ENCODE measurements around the gene CAMSAP1.
A peak's percentile ranks its signal among the peaks of the same experiment; 100 is the strongest.

Gene CAMSAP1

DNA sequence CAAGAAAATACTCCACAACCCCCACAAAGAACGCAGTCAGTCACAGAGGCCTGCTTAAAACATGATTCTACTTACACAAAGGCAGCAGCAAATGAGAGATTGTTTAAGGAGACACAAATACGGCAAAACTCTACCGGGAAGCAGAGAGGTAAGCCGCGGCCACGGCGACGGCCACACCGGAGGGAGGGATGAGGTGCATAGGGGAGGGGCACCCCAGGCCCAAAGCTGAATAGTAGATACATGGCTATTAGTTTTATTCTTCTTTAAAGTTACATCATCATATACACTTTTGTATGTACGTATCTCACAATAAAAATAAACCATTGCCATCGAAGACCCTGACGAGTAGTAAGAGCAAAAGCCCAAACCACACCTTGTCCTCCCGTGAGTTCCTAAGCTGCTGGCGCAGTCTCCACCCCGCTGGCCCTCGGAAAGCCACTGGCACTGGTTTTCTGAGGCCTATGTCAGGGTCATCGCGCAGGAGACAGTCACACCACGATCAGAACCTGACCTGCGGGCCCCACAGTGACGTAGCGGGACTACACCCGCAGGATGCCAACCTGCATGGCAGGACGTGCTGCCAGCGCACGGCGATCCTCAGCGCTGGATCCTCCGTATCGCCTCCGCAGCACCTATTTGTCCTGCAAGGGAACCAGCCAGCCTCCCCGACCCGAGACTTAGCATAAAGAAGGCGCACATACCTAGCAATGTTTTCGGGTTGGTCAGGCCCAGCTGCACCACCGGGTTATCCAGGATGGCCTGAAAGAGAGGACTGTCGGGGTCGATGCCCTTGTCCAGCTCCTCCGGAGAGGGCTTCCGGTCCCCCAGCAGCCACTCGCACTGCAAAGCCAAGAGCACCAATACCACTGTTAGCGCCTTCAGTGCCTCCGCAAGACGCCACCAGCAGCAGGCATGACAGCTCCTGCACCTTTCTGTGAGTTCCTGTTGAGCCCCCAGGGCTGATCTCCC lies 30.5 kb upstream of the CAMSAP1 start:
- DNase-seq: no peak

DNA sequence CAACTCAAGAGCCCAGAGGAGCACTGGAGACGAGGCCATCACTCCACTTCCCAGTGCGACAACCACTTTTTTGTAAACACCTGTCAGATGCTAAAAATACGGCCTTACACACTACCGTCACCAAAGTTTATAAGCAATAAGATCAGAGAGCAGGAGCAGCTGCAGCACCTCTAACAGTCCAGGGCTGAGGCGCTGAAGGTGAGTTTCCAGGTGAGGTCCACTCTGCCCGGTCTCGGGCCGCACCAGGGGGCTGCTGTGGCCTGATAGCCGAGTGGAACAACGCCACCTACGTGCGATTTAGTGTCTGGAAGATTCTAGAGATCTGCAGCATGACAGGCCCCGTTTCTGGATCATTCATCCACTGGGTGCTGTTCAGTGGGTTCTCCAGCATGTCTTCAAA lies 25.8 kb upstream of the CAMSAP1 start:
- no peak for DNase-seq

DNA sequence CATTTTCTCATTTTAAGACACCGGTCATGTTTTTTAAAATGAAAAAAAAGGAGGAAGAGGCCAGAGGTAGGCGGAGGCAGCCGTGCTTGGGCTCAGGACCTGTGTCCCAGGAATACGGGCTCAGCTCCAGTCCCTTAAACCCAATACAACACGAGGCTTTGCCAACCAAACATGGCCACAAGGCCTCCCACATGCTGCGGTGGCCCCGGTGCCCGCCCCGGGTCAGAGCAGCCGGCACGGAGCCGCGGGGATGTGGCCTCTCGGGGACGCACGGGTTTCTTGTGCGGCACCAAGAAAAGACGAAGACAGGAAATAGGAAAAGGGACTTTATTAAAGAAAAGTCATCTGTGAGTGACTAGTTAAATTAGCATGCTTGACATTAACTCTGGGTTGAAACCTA lies 25.3 kb upstream of the CAMSAP1 start:
- no peak for DNase-seq

- DNase-seq: no peak
Measured at GRCh38 chr9:135931349-135931820, 24.0 kb upstream of the CAMSAP1 start.

DNA sequence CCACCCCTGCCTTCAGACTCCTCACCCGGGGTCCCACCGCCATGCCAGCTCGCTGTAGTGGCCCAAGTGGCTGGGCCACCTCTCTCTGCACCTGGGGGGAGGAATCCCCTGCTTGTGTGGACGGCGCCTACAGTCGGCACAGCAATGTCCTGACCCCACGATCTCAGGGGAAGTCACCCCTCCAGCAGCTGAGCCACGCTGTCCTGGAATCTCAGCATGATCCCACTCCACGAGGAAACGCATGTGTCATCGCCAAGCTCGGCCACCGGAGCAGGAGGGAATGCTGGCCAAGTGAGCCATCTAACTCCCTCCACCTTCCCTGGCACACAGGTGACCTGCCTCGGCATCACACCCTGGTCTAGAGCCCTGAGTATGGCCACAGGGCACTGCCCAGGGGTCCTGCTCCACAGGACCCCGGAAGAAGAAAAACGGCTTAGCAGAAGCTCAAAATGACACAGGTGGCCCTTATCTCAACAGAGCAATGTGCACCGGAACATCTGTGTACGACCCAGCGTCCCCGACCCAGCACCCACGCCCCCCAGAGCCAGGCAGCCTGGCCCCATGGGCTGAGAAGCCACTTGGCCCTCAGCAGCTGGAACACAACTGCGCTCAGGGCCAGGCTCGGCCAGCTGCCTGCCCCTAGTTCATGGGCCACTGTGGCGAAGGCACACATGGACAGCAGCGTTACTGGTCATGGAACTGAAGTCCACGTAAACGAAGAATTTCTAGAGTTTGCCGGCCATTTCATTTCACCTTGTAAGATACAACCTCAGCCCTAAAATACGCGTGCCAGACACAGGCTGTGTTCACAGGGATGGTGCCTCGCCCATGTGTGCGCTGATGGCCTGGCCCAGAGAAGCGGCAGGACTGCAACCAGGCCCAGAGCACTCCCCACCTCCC lies 23.4 kb upstream of the CAMSAP1 start:
- DNase-seq: no peak

GRCh38 chr9:135929656-135930445 lies 22.5 kb upstream of the CAMSAP1 start:
- no peak for DNase-seq

GRCh38 chr9:135928731-135929655 lies 21.6 kb upstream of the CAMSAP1 start:
- DNase-seq: no peak

DNA sequence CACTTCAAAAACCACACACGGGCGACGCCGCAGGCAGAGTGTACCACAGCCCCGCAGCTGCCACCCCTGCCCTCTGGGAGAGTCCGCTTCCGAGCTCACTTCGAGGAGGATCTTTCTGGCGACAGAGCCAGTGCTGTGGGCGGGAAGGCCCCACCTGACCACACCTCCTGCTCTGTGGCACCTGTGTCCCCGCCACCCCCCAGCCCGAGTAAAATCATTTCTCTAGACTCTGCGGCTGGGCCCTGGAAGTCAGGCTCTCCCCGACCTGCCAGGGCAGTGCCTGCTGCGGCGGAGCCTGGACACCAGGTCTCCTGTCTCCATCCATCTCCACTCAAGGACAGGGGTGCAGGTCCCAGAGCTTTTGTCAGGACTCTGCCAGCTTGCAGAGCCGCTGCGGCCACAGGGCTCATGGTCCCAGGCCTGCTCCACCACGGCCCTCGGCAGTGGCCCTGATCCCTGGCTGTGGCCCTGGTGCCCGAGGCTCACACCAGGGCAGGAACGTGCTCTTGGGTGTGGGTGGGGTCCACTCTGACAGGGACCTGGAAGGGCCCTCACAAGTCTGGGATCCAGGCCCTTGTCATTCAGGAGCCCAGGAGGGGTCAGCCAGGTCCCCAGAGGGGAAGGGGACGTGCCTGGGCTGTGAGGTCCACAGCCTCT lies 20.9 kb upstream of the CAMSAP1 start:
- no peak for DNase-seq

- DNase-seq: no peak
Measured at GRCh38 chr9:135927195-135928013, 20.1 kb upstream of the CAMSAP1 start.

GRCh38 chr9:135926402-135927194 lies 19.3 kb upstream of the CAMSAP1 start:
- DNase-seq: peak; percentile 44

GRCh38 chr9:135925496-135926133 lies 18.3 kb upstream of the CAMSAP1 start:
- no peak for DNase-seq

GRCh38 chr9:135924628-135925338 lies 17.4 kb upstream of the CAMSAP1 start:
- DNase-seq: no peak

DNA sequence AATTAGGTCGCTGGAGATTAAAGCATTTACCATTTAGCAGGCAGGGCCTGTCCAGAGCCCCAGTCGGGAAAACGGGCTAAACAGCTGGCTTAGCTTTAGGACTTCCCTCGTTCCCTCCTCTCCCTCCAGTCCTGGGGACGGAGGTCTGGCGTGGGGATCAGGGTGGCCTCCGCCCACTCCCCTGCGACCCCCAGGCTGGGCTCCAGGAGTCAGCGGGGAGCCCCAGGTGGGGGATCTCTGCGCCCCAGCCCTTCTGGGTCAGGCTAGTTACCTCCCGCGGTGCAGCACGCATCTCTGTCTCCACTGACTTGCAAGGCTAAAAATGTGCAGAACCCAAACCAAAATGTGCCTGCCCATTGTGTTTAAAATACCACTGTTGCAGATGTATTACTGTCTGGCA lies 16.2 kb upstream of the CAMSAP1 start:
- DNase-seq: no peak

DNA sequence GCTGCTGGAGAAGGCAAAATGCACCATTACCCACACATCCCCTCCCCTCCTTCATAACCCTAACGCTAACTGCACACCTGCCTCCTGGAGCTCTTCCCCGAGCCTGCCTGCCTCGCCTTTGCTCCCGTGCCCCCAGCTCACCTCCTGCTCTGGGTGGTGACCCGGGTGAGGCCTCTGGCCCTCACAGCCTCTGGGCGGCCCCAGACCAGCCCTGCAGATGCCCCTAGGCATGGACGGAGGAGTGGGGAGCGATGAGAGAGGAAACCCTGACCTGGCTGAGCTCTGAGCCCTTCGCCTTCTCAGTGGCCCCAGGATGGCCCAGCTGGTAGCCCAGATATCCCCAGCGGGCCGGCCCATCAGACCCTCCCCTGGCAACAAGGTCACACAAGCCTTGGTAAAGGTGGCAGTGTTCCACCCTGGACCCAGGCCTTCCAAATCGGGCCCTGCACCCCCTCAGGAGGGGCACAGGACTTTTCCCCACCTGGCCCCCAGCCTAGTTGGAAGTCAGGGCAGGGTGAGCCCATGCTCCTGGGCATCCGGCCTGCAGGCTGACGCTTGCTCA lies 14.5 kb upstream of the CAMSAP1 start:
- no peak for DNase-seq

GRCh38 chr9:135920973-135921585 lies 13.7 kb upstream of the CAMSAP1 start:
- DNase-seq: no peak

DNA sequence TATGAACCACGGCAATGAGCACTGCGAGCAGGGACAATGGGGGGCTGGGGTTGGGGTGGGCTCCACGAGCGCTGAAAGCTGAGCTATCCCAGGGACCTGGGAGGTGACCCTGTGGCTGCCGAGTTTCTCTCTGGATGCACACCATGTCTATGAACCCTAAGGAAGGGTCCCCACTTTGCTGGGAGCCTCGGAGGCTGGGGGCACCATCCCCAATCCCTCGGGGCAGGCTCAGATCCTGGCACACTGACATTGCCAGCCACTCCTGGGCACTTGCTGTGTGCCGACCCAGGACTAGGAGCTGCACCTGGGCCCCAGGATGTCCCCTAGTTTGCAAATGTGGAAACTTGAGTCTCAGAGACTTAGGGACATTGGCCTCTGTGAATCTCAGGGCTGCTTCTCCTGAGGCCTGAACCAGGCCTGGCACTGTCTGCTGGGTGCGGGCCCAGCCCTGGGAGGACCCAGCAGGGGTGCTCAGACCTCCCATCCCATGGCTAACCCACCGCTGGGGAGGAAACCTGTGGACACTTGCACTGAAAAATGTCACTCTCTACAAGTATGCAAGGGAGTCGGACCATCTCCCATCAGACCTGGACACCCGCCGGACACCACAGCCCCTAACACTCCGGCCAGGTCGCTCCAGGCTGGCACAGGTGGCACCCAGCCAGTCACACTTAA lies 13.0 kb upstream of the CAMSAP1 start:
- no peak for DNase-seq

All from CD4-positive, alpha-beta T cell treated with Interleukin-4 for 4 hours (primary cell).